Stimulated activated memory B cell treated with anti-CD40 and anti-IgM and Interleukin-4, amounts not matched to agents 10 μg/mL and 1 μg/mL and 100 μg/mL, for 72 hours (primary cell): Measurements from ENCODE around the gene ACMSD.
"Not testable (repeated sequence)": the region's sequence is repeated elsewhere in the genome, so short reads cannot be mapped to it uniquely, and the experiment has no call there.

Source experiments
- ATAC-seq: fragments of 150-1000 bp; cut with Tn5 transposase; 2 replicates; pipeline ENCODE4 v1.10.0; 2021
- H3K27ac Mint-ChIP-seq: one replicate; pipeline ENCODE4 v1.8.0; 2022; ENCODE audit warnings: mild to moderate bottlenecking, mixed read lengths
- H3K27me3 Mint-ChIP-seq: one replicate; pipeline ENCODE4 v1.8.0; 2022; ENCODE audit warnings: mixed read lengths
- H3K36me3 Mint-ChIP-seq: one replicate; pipeline ENCODE4 v1.8.0; 2022; ENCODE audit warnings: mixed read lengths
- H3K4me1 Mint-ChIP-seq: one replicate; pipeline ENCODE4 v1.8.0; 2022; ENCODE audit warnings: mixed read lengths
- H3K4me3 Mint-ChIP-seq: one replicate; pipeline ENCODE4 v1.8.0; 2022; ENCODE audit warnings: mild to moderate bottlenecking, moderate library complexity, mixed read lengths
- H3K9me3 Mint-ChIP-seq: one replicate; pipeline ENCODE4 v1.8.0; 2022; ENCODE audit warnings: mixed read lengths

The ACMSD gene

DNA sequence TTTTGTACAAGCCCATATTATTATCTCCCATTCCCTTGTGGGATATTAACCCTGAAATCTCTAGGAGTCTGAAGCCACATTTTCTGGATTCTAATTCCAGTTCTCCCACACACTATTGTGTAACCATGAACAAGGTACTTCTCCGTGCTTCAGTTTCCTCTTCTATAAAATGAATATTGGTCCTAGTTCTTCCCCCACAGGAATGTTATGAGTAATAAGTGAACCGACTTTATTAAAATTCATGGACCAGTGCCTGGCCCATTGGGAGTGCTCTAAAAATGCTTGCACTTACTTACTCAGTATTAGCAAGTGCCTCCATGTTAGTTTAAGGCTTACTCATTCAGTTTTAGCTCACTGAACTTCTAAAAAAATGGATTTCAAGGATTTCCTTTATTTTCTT is 1.4 kb upstream of the ACMSD start:
- H3K36me3 Mint-ChIP-seq, result no peaks in the 10 kb centered on the region
- H3K4me1 Mint-ChIP-seq, result no peaks in the 10 kb centered on the region
- H3K27ac Mint-ChIP-seq, result no peak overlapping the region
- peaks cover 7% of the 10 kb centered on the region for H3K27me3 Mint-ChIP-seq
- ATAC-seq, result no peak
- peaks cover 18% of the 10 kb centered on the region for H3K9me3 Mint-ChIP-seq
- H3K4me3 Mint-ChIP-seq, result no peak overlapping the region

DNA sequence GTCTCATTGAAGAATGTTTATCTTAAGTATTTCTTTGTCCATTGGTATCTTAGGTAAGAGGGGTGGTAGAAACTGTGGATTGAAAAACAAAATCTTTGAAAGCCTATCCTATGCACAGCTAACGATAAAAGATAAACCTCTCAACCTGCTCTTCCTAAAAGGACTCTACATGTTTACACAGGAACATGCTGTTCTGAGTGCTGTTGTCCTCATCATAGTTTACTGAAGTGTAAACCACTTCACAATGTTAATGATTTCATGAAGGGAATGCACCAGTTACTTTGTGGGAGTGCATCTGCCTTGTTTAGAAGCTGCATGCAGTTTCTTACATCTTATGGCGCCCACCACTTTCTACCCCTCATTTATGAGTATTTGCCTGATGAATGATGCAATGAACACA is 1.2 kb downstream of the ACMSD start:
- no peak overlapping the region for H3K27ac Mint-ChIP-seq
- H3K27me3 Mint-ChIP-seq, result peaks cover 7% of the 10 kb centered on the region

GRCh38 chr2:134842930-134843490 is 4.6 kb downstream of the ACMSD start:
- Mint-ChIP-seq H3K27me3 (no peaks in the 10 kb centered on the region), H3K27ac (no peak overlapping the region), H3K4me1 (no peaks in the 10 kb centered on the region), H3K36me3 (no peaks in the 10 kb centered on the region), H3K4me3 (no peak overlapping the region), H3K9me3 (peaks cover 6% of the 10 kb centered on the region)
- ATAC-seq, result no peak

More for the DNA sequence above, 1.2 kb downstream of the ACMSD start:
- H3K4me1 Mint-ChIP-seq, result no peaks in the 10 kb centered on the region
- H3K36me3 Mint-ChIP-seq, result no peaks in the 10 kb centered on the region
- no peak for ATAC-seq
- no peak overlapping the region for H3K4me3 Mint-ChIP-seq
- peaks cover 13% of the 10 kb centered on the region for H3K9me3 Mint-ChIP-seq

- H3K4me3 Mint-ChIP-seq, result no peak overlapping the region
- ATAC-seq, result no peak
- H3K9me3 Mint-ChIP-seq, result peaks cover 6% of the 10 kb centered on the region
- H3K36me3 Mint-ChIP-seq, result no peaks in the 10 kb centered on the region
- H3K27me3 Mint-ChIP-seq, result no peaks in the 10 kb centered on the region
- no peak overlapping the region for H3K27ac Mint-ChIP-seq
- no peaks in the 10 kb centered on the region for H3K4me1 Mint-ChIP-seq
These were observed 5.6 kb downstream of the ACMSD start for GRCh38 chr2:134843968-134844367.

DNA sequence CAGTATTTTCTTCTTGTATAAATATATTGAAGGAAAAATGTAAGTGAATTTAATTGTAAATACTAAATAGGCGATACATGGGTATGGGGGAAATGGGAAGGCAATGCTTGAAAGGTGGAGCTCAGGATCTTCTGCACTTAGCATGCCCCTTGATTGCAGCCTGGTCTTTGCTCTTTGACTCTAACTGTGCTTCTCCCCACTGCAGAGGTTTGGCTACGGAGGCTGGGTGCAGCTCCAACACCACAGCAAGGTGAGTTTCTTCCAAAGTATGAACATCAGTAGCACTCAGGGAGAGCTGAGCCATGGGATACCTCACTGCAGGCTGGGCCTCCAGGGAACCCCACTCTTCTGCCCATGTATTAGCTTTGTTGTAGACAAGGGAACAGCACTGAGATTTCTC is 6.6 kb downstream of the ACMSD start:
- no peak overlapping the region for H3K27ac Mint-ChIP-seq
- no peaks in the 10 kb centered on the region for H3K4me1 Mint-ChIP-seq
- H3K4me3 Mint-ChIP-seq, result no peak overlapping the region
- no peaks in the 10 kb centered on the region for H3K27me3 Mint-ChIP-seq
- H3K36me3 Mint-ChIP-seq, result no peaks in the 10 kb centered on the region
- H3K9me3 Mint-ChIP-seq, result peaks cover 6% of the 10 kb centered on the region
- ATAC-seq, result no peak

- Mint-ChIP-seq H3K27ac (no peak overlapping the region), H3K9me3 (peaks cover 6% of the 10 kb centered on the region), H3K4me3 (no peak overlapping the region), H3K4me1 (no peaks in the 10 kb centered on the region), H3K27me3 (no peaks in the 10 kb centered on the region), H3K36me3 (peaks cover 1% of the 10 kb centered on the region)
- ATAC-seq, result no peak
These were observed 7.3 kb downstream of the ACMSD start for GRCh38 chr2:134845719-134846118.

GRCh38 chr2:134846213-134846612 is 7.8 kb downstream of the ACMSD start:
- Mint-ChIP-seq H3K27me3 (no peaks in the 10 kb centered on the region), H3K4me3 (no peak overlapping the region), H3K36me3 (peaks cover 5% of the 10 kb centered on the region), H3K9me3 (peaks cover 6% of the 10 kb centered on the region), H3K27ac (no peak overlapping the region), H3K4me1 (no peaks in the 10 kb centered on the region)
- ATAC-seq, result no peak

GRCh38 chr2:134847582-134847981 is 9.2 kb downstream of the ACMSD start:
- ATAC-seq, H3K27ac Mint-ChIP-seq, H3K27me3 Mint-ChIP-seq, H3K4me3 Mint-ChIP-seq, H3K9me3 Mint-ChIP-seq: not testable (repeated sequence)
- H3K4me1 Mint-ChIP-seq, result peaks cover 11% of the 10 kb centered on the region
- peaks cover 10% of the 10 kb centered on the region for H3K36me3 Mint-ChIP-seq

- H3K4me3 Mint-ChIP-seq, result no peak overlapping the region
- H3K4me1 Mint-ChIP-seq, result peaks cover 11% of the 10 kb centered on the region
- no peak for ATAC-seq
- H3K27me3 Mint-ChIP-seq, result no peaks in the 10 kb centered on the region
- peaks cover 2% of the 10 kb centered on the region for H3K9me3 Mint-ChIP-seq
- H3K36me3 Mint-ChIP-seq, result peaks cover 10% of the 10 kb centered on the region
- no peak overlapping the region for H3K27ac Mint-ChIP-seq
These were observed 14.1 kb downstream of the ACMSD start for GRCh38 chr2:134852518-134852917.

GRCh38 chr2:134855709-134856108 is 17.3 kb downstream of the ACMSD start:
- Mint-ChIP-seq H3K4me1 (peaks cover 11% of the 10 kb centered on the region), H3K27me3 (no peaks in the 10 kb centered on the region), H3K27ac (no peak overlapping the region), H3K9me3 (no peaks in the 10 kb centered on the region), H3K4me3 (no peak overlapping the region), H3K36me3 (peaks cover 9% of the 10 kb centered on the region)
- ATAC-seq, result no peak

DNA sequence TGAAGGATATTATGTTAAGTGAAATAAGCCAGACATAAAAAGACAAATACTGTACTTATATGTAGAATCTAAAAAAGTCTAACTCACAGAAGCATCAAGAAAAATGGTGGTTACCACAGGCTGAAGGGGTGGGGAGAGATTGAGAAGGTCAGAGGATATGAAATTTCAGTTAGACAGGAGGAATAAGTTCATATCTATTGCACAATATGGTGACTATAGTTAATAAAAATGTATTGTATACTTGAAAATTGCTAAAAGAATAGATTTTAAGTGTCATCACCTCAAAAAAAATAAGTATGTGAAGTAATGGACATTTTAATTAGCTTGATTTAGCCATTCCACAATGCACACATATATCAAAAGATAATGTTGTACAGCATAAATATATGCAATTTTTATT is 19.8 kb downstream of the ACMSD start:
- no peak for ATAC-seq
- Mint-ChIP-seq H3K4me3 (no peak overlapping the region), H3K4me1 (no peaks in the 10 kb centered on the region), H3K36me3 (no peaks in the 10 kb centered on the region), H3K27ac (no peak overlapping the region), H3K9me3 (no peaks in the 10 kb centered on the region), H3K27me3 (no peaks in the 10 kb centered on the region)

DNA sequence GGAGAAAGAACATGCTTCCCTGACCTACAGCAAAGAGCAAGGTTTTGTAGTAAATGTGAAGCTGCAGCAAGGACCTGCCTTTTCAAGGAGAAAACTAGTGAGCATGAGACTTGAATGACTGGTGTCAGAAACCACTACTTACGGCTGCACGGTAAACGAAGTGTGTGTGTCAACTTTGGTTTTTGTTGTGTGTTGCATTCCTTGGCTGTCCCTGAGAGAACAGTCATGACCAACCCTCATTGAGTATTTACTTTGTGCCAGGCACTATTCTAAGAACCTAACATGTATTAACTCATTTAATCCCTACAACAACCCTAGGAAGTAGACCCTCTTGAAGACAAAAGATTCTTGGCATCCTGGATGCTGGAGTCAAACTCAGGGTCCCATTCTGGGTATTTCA is 22.8 kb downstream of the ACMSD start:
- H3K4me1 Mint-ChIP-seq, result no peaks in the 10 kb centered on the region
- no peak for ATAC-seq
- H3K9me3 Mint-ChIP-seq, result no peaks in the 10 kb centered on the region
- H3K27me3 Mint-ChIP-seq, result no peaks in the 10 kb centered on the region
- H3K36me3 Mint-ChIP-seq, result no peaks in the 10 kb centered on the region
- H3K27ac Mint-ChIP-seq, result no peak overlapping the region
- H3K4me3 Mint-ChIP-seq, result no peak overlapping the region

- no peaks in the 10 kb centered on the region for H3K4me1 Mint-ChIP-seq
- ATAC-seq, result no peak
- no peaks in the 10 kb centered on the region for H3K27me3 Mint-ChIP-seq
- H3K9me3 Mint-ChIP-seq, result no peaks in the 10 kb centered on the region
- no peak overlapping the region for H3K4me3 Mint-ChIP-seq
- no peaks in the 10 kb centered on the region for H3K36me3 Mint-ChIP-seq
- H3K27ac Mint-ChIP-seq, result no peak overlapping the region
These were observed 23.7 kb downstream of the ACMSD start for GRCh38 chr2:134862069-134862468.

- ATAC-seq, result no peak
- no peaks in the 10 kb centered on the region for H3K27me3 Mint-ChIP-seq
- H3K36me3 Mint-ChIP-seq, result peaks cover 5% of the 10 kb centered on the region
- no peak overlapping the region for H3K4me3 Mint-ChIP-seq
- no peaks in the 10 kb centered on the region for H3K4me1 Mint-ChIP-seq
- H3K27ac Mint-ChIP-seq, result no peak overlapping the region
- H3K9me3 Mint-ChIP-seq, result no peaks in the 10 kb centered on the region
These were observed 24.3 kb downstream of the ACMSD start for GRCh38 chr2:134862674-134863073.

DNA sequence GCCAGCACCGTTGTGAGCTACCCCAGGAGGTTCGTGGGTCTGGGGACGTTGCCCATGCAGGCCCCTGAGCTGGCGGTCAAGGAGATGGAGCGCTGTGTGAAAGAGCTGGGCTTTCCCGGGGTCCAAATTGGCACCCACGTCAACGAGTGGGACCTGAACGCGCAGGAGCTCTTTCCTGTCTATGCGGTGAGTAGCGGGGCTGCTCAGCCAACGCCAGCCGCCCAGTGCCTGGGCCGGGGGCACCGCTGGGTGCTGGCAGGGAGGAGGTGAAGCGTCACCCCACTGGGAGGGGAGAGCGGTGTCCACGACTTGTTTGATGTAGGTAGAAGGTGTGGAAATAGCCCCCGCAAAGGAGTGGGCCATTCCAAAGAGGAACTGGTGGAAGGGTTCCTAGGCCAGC is 25.0 kb downstream of the ACMSD start:
- no peak for ATAC-seq
- H3K4me1 Mint-ChIP-seq, result no peaks in the 10 kb centered on the region
- no peak overlapping the region for H3K27ac Mint-ChIP-seq
- H3K4me3 Mint-ChIP-seq, result no peak overlapping the region
- no peaks in the 10 kb centered on the region for H3K27me3 Mint-ChIP-seq
- H3K9me3 Mint-ChIP-seq, result no peaks in the 10 kb centered on the region
- H3K36me3 Mint-ChIP-seq, result peaks cover 5% of the 10 kb centered on the region

DNA sequence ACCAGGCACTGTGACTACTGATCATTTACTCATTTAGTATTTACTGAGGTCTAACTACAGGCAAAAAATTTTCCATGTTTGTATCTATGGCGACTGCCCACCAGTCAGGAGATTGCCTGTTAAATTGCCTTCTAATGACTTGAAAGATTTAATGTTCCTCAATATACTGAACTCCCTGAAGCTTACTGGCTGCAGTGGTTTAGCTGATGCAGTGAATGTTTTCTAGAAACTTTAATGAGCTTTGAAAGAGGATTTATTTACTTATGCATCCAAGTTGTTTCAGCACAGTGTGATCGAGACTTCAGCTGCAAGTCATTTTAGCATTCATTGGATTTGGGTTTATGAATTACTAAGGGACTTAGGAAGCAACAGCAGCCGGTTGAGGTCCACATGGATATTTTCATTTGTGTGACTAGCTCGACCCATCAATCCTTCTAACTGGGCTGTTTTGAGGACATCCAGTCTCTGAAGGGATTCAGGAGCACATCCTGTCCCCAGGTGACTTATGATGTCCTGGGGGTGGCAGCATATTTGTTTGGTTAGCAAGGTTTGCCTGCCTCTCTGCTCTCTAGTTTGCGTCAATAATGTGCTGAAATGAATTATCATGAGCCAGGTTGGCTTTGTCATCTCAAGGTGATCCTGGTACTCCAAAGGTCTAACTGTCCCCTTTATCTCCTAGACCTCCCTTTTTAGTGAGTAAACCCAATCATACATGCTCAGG is 26.8 kb downstream of the ACMSD start:
- ATAC-seq, result no peak
- peaks cover 5% of the 10 kb centered on the region for H3K36me3 Mint-ChIP-seq
- H3K27ac Mint-ChIP-seq, result no peak overlapping the region
- H3K4me1 Mint-ChIP-seq, result no peaks in the 10 kb centered on the region
- H3K4me3 Mint-ChIP-seq, result no peak overlapping the region
- no peaks in the 10 kb centered on the region for H3K27me3 Mint-ChIP-seq
- no peaks in the 10 kb centered on the region for H3K9me3 Mint-ChIP-seq
